GM12872 (cell line): ENCODE measurements around the gene DDB1.

ENCODE experiments used
- CTCF ChIP-seq: IDR thresholded peaks from 3 replicates; pipeline ENCODE4 v1.5.1; 2011; ENCODE audit warnings: low read depth, mild to moderate bottlenecking, low read length, moderate library complexity; ENCODE audit not compliant: insufficient read depth

The DDB1 gene

GRCh38 chr11:61347916-61348461 lies 15.1 kb upstream of the DDB1 start:
- TF ChIP-seq CTCF, result no peak

- no peak for TF ChIP-seq CTCF
Observed at GRCh38 chr11:61345954-61346843, 13.3 kb upstream of the DDB1 start.

GRCh38 chr11:61345170-61345610 lies 12.3 kb upstream of the DDB1 start:
- no peak for TF ChIP-seq CTCF

GRCh38 chr11:61343792-61344745 lies 11.2 kb upstream of the DDB1 start:
- no peak for TF ChIP-seq CTCF

GRCh38 chr11:61342207-61342803 lies 9.4 kb upstream of the DDB1 start:
- TF ChIP-seq CTCF, result no peak

GRCh38 chr11:61341706-61342105 lies 8.8 kb upstream of the DDB1 start:
- TF ChIP-seq CTCF, result no peak
